ENCODE data around the gene OTUD1.

- TF ChIP-seq CTCF (conservative IDR thresholded peaks at IDR 0.05; ENCODE audit: low read depth, low read length) (no peak), EZH2 (IDR thresholded peaks at IDR 0.05; ENCODE audit: borderline replicate concordance, low read depth, low read length, poor library complexity, severe bottlenecking) (no peak)
Observed at GRCh38 chr10:23474081-23474480, 35.2 kb downstream of the OTUD1 start.

All from A673 (cell line).